Measurements from ENCODE around the gene PWWP2B. TPM values are rescaled to one million over a fixed set of nuclear protein-coding genes. Genes with fewer than 3 reads are reported as not detected.

Gene PWWP2B
- total and polyA plus RNA-seq, 10 of the 15 experiments (the other 5 are each of a cell fraction or from before 2014, with no cell fraction given): 0.04 to 0.87 (median 0.35) TPM; not detected in 4

- TF ChIP-seq TBL1XR1 (IDR thresholded peaks at IDR 0.05; ENCODE audit: low read depth, low read length) (no peak), FOXK2 (IDR thresholded peaks at IDR 0.05) (no peak), EGR1 (IDR thresholded peaks at IDR 0.05; ENCODE audit: borderline replicate concordance in 1 of 2, low read depth in 2 of 2, low read length in 2 of 2) (no peak), SREBF2 (IDR thresholded peaks at IDR 0.05; ENCODE audit: low read length) (no peak), TAF1 (IDR thresholded peaks at IDR 0.05; ENCODE audit: borderline replicate concordance, low read depth, low read length) (no peak), MTA3 (IDR thresholded peaks at IDR 0.05; ENCODE audit: borderline replicate concordance, low read length) (no peak), POU2F2 (IDR thresholded peaks at IDR 0.05; ENCODE audit: borderline replicate concordance, low read depth, low read length) (no peak), KAT2A (conservative IDR thresholded peaks at IDR 0.05; ENCODE audit: control insufficient read depth, low read depth, low read length) (no peak), IKZF2 (IDR thresholded peaks at IDR 0.05) (no peak), ZNF24 (IDR thresholded peaks at IDR 0.05) (no peak), HDAC2 (IDR thresholded peaks at IDR 0.05) (no peak), BCLAF1 (IDR thresholded peaks at IDR 0.05) (no peak)
- TF ChIP-seq, protein P1, sequence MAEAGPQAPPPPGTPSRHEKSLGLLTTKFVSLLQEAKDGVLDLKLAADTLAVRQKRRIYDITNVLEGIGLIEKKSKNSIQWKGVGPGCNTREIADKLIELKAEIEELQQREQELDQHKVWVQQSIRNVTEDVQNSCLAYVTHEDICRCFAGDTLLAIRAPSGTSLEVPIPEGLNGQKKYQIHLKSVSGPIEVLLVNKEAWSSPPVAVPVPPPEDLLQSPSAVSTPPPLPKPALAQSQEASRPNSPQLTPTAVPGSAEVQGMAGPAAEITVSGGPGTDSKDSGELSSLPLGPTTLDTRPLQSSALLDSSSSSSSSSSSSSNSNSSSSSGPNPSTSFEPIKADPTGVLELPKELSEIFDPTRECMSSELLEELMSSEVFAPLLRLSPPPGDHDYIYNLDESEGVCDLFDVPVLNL (IDR thresholded peaks at IDR 0.05; ENCODE audit: low read depth, low read length): no peak
Measured at GRCh38 chr10:132456881-132457280, 59.9 kb downstream of the PWWP2B start (continued).
